Measurements from ENCODE around the gene FOSB. TPM values are rescaled to one million over a fixed set of nuclear protein-coding genes. Genes with fewer than 3 reads are reported as not detected.

The FOSB gene
- total RNA-seq, 1 experiment from 2014 or later, result 29.3 TPM

GRCh38 chr19:45485305-45486077 is 17.7 kb downstream of the FOSB start:
- H3K36me3 Mint-ChIP-seq (ENCODE audit: insufficient read depth, unreplicated experiment), result no peaks in the 10 kb centered on the region
- H3K27me3 Mint-ChIP-seq (ENCODE audit: insufficient read depth, unreplicated experiment), result no peaks in the 10 kb centered on the region
- BruUV-seq (replicated peaks), result no TSS peak
- H3K9me3 Mint-ChIP-seq (ENCODE audit: unreplicated experiment), result no peaks in the 10 kb centered on the region
- peak overlapping the region; percentile 42 for H3K27ac Mint-ChIP-seq (ENCODE audit: low read depth, unreplicated experiment)
- peak; percentile 76 for TF ChIP-seq CTCF (IDR thresholded peaks at IDR 0.05; ENCODE audit: unreplicated experiment)
- H3K4me3 Mint-ChIP-seq (ENCODE audit: unreplicated experiment), result peak overlapping the region; percentile 87
- peaks cover 5% of the 10 kb centered on the region for H3K4me1 Mint-ChIP-seq (ENCODE audit: insufficient read depth, unreplicated experiment)
- DNase-seq (ENCODE audit: unreplicated experiment), result peak; percentile 98
- CTCF ChIA-PET, result interaction anchor here (0.5 to 13.4 kb wide), 40 partner anchors 9 to 409 kb away, joined by 3 to 386 read pairs (median 4); partner anchors contain the start of genes ERCC1, PPM1N, PPP1R13L and RTN2
- POLR2A ChIA-PET, result interaction anchor here (0.6 to 2.2 kb wide), 16 partner anchors 10 to 127 kb away, joined by 3 to 12 read pairs (median 4); partner anchors contain the start of gene FOSB
- intact Hi-C loops (cut with micrococcal nuclease), result no loop called here

GRCh38 chr19:45488708-45489107 is 20.9 kb downstream of the FOSB start:
- POLR2A ChIA-PET, result interaction anchor here (0.6 kb wide), 1 partner anchor 64 kb away, joined by 3 read pairs; no protein-coding TSS in a partner anchor
- Mint-ChIP-seq H3K27me3 (ENCODE audit: insufficient read depth, unreplicated experiment) (no peaks in the 10 kb centered on the region), H3K36me3 (ENCODE audit: insufficient read depth, unreplicated experiment) (no peaks in the 10 kb centered on the region), H3K27ac (ENCODE audit: low read depth, unreplicated experiment) (no peak overlapping the region), H3K9me3 (ENCODE audit: unreplicated experiment) (no peaks in the 10 kb centered on the region), H3K4me3 (ENCODE audit: unreplicated experiment) (no peak overlapping the region), H3K4me1 (ENCODE audit: insufficient read depth, unreplicated experiment) (peaks cover 5% of the 10 kb centered on the region)
- intact Hi-C loops (cut with micrococcal nuclease), result no loop called here
- no peak for TF ChIP-seq CTCF (IDR thresholded peaks at IDR 0.05; ENCODE audit: unreplicated experiment)
- no peak for DNase-seq (ENCODE audit: unreplicated experiment)
- CTCF ChIA-PET, result interaction anchor here (0.6 to 1.0 kb wide), 5 partner anchors 9 to 154 kb away, joined by 3 to 5 read pairs (median 3); no protein-coding TSS in a partner anchor
- no TSS peak for BruUV-seq (replicated peaks)

GRCh38 chr19:45489216-45489855 is 21.5 kb downstream of the FOSB start:
- no peaks in the 10 kb centered on the region for H3K9me3 Mint-ChIP-seq (ENCODE audit: unreplicated experiment)
- no TSS peak for BruUV-seq (replicated peaks)
- no peaks in the 10 kb centered on the region for H3K36me3 Mint-ChIP-seq (ENCODE audit: insufficient read depth, unreplicated experiment)
- no peak overlapping the region for H3K4me3 Mint-ChIP-seq (ENCODE audit: unreplicated experiment)
- CTCF ChIA-PET, result interaction anchor here (0.7 to 1.0 kb wide), 2 partner anchors 61 to 153 kb away, joined by 3 to 4 read pairs; no protein-coding TSS in a partner anchor
- no peak for TF ChIP-seq CTCF (IDR thresholded peaks at IDR 0.05; ENCODE audit: unreplicated experiment)
- no peaks in the 10 kb centered on the region for H3K27me3 Mint-ChIP-seq (ENCODE audit: insufficient read depth, unreplicated experiment)
- no peak for DNase-seq (ENCODE audit: unreplicated experiment)
- intact Hi-C loops (cut with micrococcal nuclease), result no loop called here
- H3K4me1 Mint-ChIP-seq (ENCODE audit: insufficient read depth, unreplicated experiment), result peaks cover 2% of the 10 kb centered on the region
- no peak overlapping the region for H3K27ac Mint-ChIP-seq (ENCODE audit: low read depth, unreplicated experiment)
- POLR2A ChIA-PET, result no interaction called here

- Mint-ChIP-seq H3K9me3 (ENCODE audit: unreplicated experiment) (no peaks in the 10 kb centered on the region), H3K36me3 (ENCODE audit: insufficient read depth, unreplicated experiment) (no peaks in the 10 kb centered on the region), H3K4me1 (ENCODE audit: insufficient read depth, unreplicated experiment) (peaks cover 5% of the 10 kb centered on the region), H3K4me3 (ENCODE audit: unreplicated experiment) (no peak overlapping the region), H3K27ac (ENCODE audit: low read depth, unreplicated experiment) (no peak overlapping the region), H3K27me3 (ENCODE audit: insufficient read depth, unreplicated experiment) (no peaks in the 10 kb centered on the region)
- intact Hi-C loops (cut with micrococcal nuclease), result no loop called here
- POLR2A ChIA-PET, result interaction anchor here (1.3 kb wide), 1 partner anchor 23 kb away, joined by 3 read pairs; no protein-coding TSS in a partner anchor
- no peak for DNase-seq (ENCODE audit: unreplicated experiment)
- TF ChIP-seq CTCF (IDR thresholded peaks at IDR 0.05; ENCODE audit: unreplicated experiment), result no peak
- no TSS peak for BruUV-seq (replicated peaks)
- CTCF ChIA-PET, result interaction anchor here (0.7 to 1.2 kb wide), 3 partner anchors 77 to 150 kb away, joined by 3 read pairs; no protein-coding TSS in a partner anchor
Measured at GRCh38 chr19:45492137-45492626, 24.4 kb downstream of the FOSB start.
